AG04449 (cell line): ENCODE results near the gene DYRK4.

ENCODE experiments used
- CTCF ChIA-PET: fragments of 350-600 bp; formaldehyde crosslinking; extraction: SDS; loops from one replicate; lab custom pipeline; 2021; ENCODE audit warnings: antibody characterized with exemption; lab: Yijun Ruan, JAX
- POLR2A ChIA-PET: fragments of 400-600, 350-600 bp; formaldehyde crosslinking; extraction: SDS; loops from one replicate; lab custom pipeline; 2020; ENCODE audit warnings: antibody characterized with exemption, inconsistent platforms; lab: Yijun Ruan, JAX
- DNase-seq: peaks from one replicate; pipeline ENCODE4 v3.0.0-alpha.2; 2010; ENCODE audit warnings: low read depth, low spot score
- H3K4me3 ChIP-seq: 2 replicates; pipeline ENCODE4 v1.5.1; 2011; ENCODE audit warnings: low read depth, mild to moderate bottlenecking, control low read depth, low read length
- CTCF ChIP-seq: IDR thresholded peaks from one replicate; pipeline ENCODE4 v1.5.1; 2011; ENCODE audit warnings: mild to moderate bottlenecking, moderate library complexity, low read length, control low read depth, inconsistent platforms; ENCODE audit not compliant: insufficient read depth; ENCODE audit errors: missing control alignments

DYRK4 gene

DNA sequence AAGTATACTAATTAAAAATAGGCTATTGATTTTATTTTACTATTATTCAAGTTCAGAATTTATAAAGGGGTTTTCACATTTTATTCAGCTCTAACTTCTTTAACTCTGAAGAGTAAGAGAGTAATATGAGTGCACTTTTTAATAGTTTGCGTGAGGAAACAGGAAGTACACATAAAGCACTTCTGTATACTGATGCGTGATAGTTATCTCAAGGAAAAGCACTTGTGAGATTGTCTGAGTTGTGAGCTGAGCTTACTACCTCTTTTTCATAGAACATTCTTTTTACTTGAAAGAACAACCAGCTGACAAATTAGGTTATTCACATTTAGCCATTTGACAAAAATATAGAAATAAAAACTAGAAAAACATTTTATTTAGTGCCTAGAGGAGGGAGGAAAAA is 21.4 kb upstream of the DYRK4 start:
- no peak overlapping the region for H3K4me3 ChIP-seq
- no peak for TF ChIP-seq CTCF
- ChIA-PET POLR2A (no interaction called here), CTCF (interaction anchor here (1.0 to 1.3 kb wide), 3 partner anchors 9 to 656 kb away, joined by 3 to 4 read pairs (median 3); no protein-coding TSS in a partner anchor)
- no peak for DNase-seq

- ChIA-PET CTCF (interaction anchor here (2.7 kb wide), 1 partner anchor 14 kb away, joined by 6 read pairs; no protein-coding TSS in a partner anchor), POLR2A (no interaction called here)
- H3K4me3 ChIP-seq = no peak overlapping the region
- DNase-seq = no peak
- no peak for TF ChIP-seq CTCF
Observed at GRCh38 chr12:4545195-4545594, 16.8 kb upstream of the DYRK4 start.

DNA sequence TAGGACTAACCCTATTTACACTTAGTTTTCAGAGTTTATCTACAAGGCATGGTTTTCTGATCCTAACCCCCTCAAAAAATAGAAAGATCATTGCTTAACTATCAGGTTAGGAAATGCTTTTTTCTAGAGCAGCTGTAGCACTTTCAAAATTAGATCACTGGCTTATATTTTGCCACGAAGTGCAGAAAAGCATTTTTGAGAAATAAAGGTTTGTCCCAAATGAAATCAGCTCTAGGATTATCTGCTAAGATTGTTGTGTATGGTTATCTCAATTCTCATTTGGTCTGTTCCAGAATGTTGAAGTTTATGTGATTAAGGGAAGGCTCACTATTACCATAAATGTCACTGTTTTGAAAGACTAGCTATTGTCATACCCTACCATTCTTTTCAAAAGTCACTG is 9.8 kb upstream of the DYRK4 start:
- H3K4me3 ChIP-seq = no peak overlapping the region
- ChIA-PET POLR2A (no interaction called here), CTCF (no interaction called here)
- DNase-seq = no peak
- TF ChIP-seq CTCF = no peak

DNA sequence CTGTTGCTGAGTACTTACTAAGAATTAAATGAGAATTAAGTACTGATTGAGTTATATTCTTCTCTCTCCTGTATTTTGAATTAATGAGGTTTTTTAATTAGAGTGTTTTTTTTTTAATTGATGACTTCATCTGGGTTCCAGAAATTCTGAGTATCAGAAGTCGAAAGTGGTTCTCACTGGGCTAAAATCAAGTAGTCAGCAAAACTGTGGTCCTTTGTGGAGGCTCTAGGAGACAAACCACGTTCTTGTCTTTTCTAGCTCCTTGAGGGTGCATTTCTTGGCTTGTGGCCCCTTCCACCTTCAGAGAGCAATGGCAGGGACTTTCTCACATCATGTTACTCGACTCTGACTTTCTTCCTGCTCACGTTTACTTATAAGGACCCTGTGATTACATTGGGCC is 8.1 kb upstream of the DYRK4 start:
- ChIA-PET CTCF (no interaction called here), POLR2A (no interaction called here)
- no peak for DNase-seq
- TF ChIP-seq CTCF = no peak
- H3K4me3 ChIP-seq = no peak overlapping the region

DNA sequence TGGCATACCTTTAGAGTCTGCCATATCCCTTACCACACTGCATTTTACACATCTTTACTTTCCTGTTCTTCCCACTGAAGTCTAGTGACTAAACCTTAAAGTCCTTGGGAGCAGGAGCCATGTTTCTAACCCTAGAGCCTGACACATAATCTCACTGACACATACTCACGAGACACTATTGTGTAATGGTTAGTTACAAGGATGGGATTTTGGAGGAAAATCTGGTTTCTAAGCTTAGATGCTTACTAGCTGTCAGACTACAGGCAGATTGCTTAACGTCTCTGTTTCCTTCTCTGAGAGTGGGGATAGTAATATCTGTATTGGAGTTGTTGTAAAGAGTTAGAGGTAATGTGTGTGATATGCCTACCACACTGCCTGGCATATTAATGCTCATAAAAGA is 6.2 kb upstream of the DYRK4 start:
- no peak for DNase-seq
- ChIA-PET POLR2A (no interaction called here), CTCF (no interaction called here)
- TF ChIP-seq CTCF = no peak
- no peak overlapping the region for H3K4me3 ChIP-seq

DNA sequence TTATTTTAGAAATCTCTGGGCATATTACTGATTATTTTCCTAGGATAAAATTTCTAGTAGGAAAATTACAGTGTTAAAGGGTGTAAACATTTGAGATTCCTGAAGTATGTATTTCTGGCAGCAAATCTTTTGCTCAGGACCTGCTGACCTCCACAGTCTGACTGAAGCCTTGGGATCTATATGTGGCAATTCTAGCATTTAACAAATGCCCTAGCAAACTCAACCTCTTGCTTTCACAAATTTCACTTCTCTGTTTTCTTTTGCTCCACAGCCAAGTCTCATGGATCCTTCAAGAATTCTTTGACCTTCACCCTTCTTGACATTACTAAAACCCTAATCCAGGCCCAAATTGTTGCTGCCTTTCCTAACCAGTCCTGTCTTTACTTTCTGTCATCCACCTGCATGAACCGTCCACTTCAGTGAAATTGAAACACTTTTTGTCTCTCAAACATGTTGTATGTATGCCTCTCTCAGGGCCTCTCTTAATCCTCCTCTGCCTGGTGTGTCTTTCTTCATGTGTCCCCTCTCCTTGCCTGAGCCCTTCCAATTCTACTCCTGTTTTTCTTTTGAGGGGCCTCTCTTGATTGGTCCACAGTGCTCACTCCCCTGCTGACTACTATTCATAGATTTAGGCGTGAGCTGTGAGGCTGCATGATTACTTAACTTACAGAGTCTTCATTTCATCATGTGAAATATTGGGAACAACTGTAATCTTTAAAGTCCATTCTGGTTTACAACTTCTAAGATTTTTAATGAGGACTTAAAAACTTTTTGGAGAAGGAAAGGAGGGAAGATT is 5.1 kb upstream of the DYRK4 start:
- H3K4me3 ChIP-seq = no peak overlapping the region
- ChIA-PET CTCF (no interaction called here), POLR2A (no interaction called here)
- DNase-seq = no peak
- TF ChIP-seq CTCF = no peak
